Smooth muscle cell (in vitro differentiated cells): ENCODE results near the gene TBC1D7. TPM values are rescaled to one million over a fixed set of nuclear protein-coding genes. Genes with fewer than 3 reads are reported as not detected.

Experiments
- DNase-seq: peaks from one replicate; lab custom pipeline; 2025; ENCODE audit not compliant: unreplicated experiment; lab: John Stamatoyannopoulos, UW
- H2AFZ ChIP-seq: fragments of 200-600 bp; sonication (generic); 2 replicates; pipeline ENCODE4 v1.6.0; 2016; ENCODE audit warnings: antibody characterized with exemption, low read depth, mild to moderate bottlenecking
- H3F3A ChIP-seq: fragments of 200-600 bp; sonication (generic); 2 replicates; pipeline ENCODE4 v1.6.0; 2017; ENCODE audit warnings: antibody characterized with exemption, low read depth
- H3K27ac ChIP-seq: fragments of 200-600 bp; sonication (generic); 2 replicates; pipeline ENCODE4 v1.5.1; 2016; ENCODE audit warnings: low read depth, mild to moderate bottlenecking
- H3K27me3 ChIP-seq: fragments of 200-600 bp; sonication (generic); 2 replicates; pipeline ENCODE4 v1.6.1; 2016; ENCODE audit warnings: low read depth, mild to moderate bottlenecking
- H3K36me3 ChIP-seq: fragments of 200-600 bp; sonication (generic); 2 replicates; pipeline ENCODE4 v1.5.1; 2016; ENCODE audit warnings: low read depth
- H3K4me1 ChIP-seq: fragments of 200-600 bp; sonication (generic); 2 replicates; pipeline ENCODE4 v1.5.1; 2016; ENCODE audit warnings: low read depth
- H3K4me2 ChIP-seq: fragments of 200-600 bp; sonication (generic); 2 replicates; pipeline ENCODE4 v1.6.0; 2016; ENCODE audit warnings: mild to moderate bottlenecking
- H3K4me3 ChIP-seq: fragments of 200-600 bp; sonication (generic); 2 replicates; pipeline ENCODE4 v1.5.1; 2016; ENCODE audit warnings: mild to moderate bottlenecking
- H3K79me2 ChIP-seq: fragments of 200-600 bp; sonication (generic); 2 replicates; pipeline ENCODE4 v1.6.0; 2016; ENCODE audit warnings: low read depth, mild to moderate bottlenecking
- H3K9ac ChIP-seq: fragments of 200-600 bp; sonication (generic); 2 replicates; pipeline ENCODE4 v1.6.0; 2016; ENCODE audit warnings: low read depth
- H3K9me3 ChIP-seq: fragments of 200-600 bp; sonication (generic); replicated peaks from 2 replicates; pipeline ENCODE4 v1.5.1; 2016; ENCODE audit warnings: low read depth
- H4K20me1 ChIP-seq: fragments of 200-600 bp; sonication (generic); 2 replicates; pipeline ENCODE4 v1.6.0; 2016; ENCODE audit warnings: low read depth
- CTCF ChIP-seq: fragments of 200-600 bp; sonication (generic); IDR thresholded peaks from 2 replicates; pipeline ENCODE4 v1.5.1; 2017; ENCODE audit warnings: borderline replicate concordance, mild to moderate bottlenecking, antibody characterized with exemption; ENCODE audit not compliant: insufficient read depth, poor library complexity, severe bottlenecking
- WGBS: methylation state at CpG from one replicate; pipeline ENCODE4 v1.1.7; 2016; ENCODE audit warnings: low lambda C conversion rate; 5-methylcytosine and 5-hydroxymethylcytosine counted together
- polyA plus RNA-seq: library from polyadenylated mRNA; unstranded; fragments of >200 nt; fragmentation: Nextera tagmentation; extraction: Ambion mirVana; gene quantifications from 2 replicates; pipeline ENCODE4 v1.2.1, GENCODE V29; 2016
- total RNA-seq: library from RNA; depleted of rRNA; stranded (reverse); fragments of >200 nt; gene quantifications from 2 replicates; pipeline ENCODE4 v1.2.3, GENCODE V29; 2014

The TBC1D7 gene
- total and polyA plus RNA-seq, 2 experiments from 2014 or later: 21.1 to 39.6 TPM

GRCh38 chr6:13336553-13336952 is 8.2 kb upstream of the TBC1D7 start:
- DNase-seq: peak; percentile 51
- H3K4me3 ChIP-seq: no peak overlapping the region
- no peaks in the 10 kb centered on the region for H3K36me3 ChIP-seq
- H3K27me3 ChIP-seq: no peaks in the 10 kb centered on the region
- WGBS: 14% methylated on average over 11 of the region's 11 CpGs
- no peaks in the 10 kb centered on the region for H3K79me2 ChIP-seq
- no peaks in the 10 kb centered on the region for H4K20me1 ChIP-seq
- H3K4me2 ChIP-seq: no peak overlapping the region
- H3F3A ChIP-seq: no peaks in the 10 kb centered on the region
- peak overlapping the region; percentile 6 for H3K27ac ChIP-seq
- TF ChIP-seq CTCF: peak; percentile 90
- no peaks in the 10 kb centered on the region for H3K4me1 ChIP-seq
- no peak overlapping the region for H2AFZ ChIP-seq
- H3K9ac ChIP-seq: no peak overlapping the region
- H3K9me3 ChIP-seq: no peaks in the 10 kb centered on the region

GRCh38 chr6:13334953-13335352 is 6.6 kb upstream of the TBC1D7 start:
- H3F3A ChIP-seq: no peaks in the 10 kb centered on the region
- H3K27ac ChIP-seq: no peak overlapping the region
- no peak overlapping the region for H3K4me3 ChIP-seq
- no peaks in the 10 kb centered on the region for H3K9me3 ChIP-seq
- peak overlapping the region; percentile 9 for H2AFZ ChIP-seq
- TF ChIP-seq CTCF: no peak
- no peak for DNase-seq
- no peak overlapping the region for H3K9ac ChIP-seq
- no peaks in the 10 kb centered on the region for H3K4me1 ChIP-seq
- H4K20me1 ChIP-seq: no peaks in the 10 kb centered on the region
- H3K4me2 ChIP-seq: no peak overlapping the region
- H3K79me2 ChIP-seq: no peaks in the 10 kb centered on the region
- 8% methylated on average over 3 of the region's 3 CpGs for WGBS
- H3K36me3 ChIP-seq: no peaks in the 10 kb centered on the region
- H3K27me3 ChIP-seq: no peaks in the 10 kb centered on the region

GRCh38 chr6:13332349-13332706 is 4.0 kb upstream of the TBC1D7 start:
- H3K27me3 ChIP-seq: no peaks in the 10 kb centered on the region
- H3K9me3 ChIP-seq: no peaks in the 10 kb centered on the region
- H3K79me2 ChIP-seq: peaks cover 4% of the 10 kb centered on the region
- DNase-seq: no peak
- peaks cover 4% of the 10 kb centered on the region for H3F3A ChIP-seq
- no peak for TF ChIP-seq CTCF
- H3K4me3 ChIP-seq: no peak overlapping the region
- H3K36me3 ChIP-seq: no peaks in the 10 kb centered on the region
- H3K27ac ChIP-seq: no peak overlapping the region
- peaks cover 4% of the 10 kb centered on the region for H3K4me1 ChIP-seq
- no peaks in the 10 kb centered on the region for H4K20me1 ChIP-seq
- H3K9ac ChIP-seq: no peak overlapping the region
- no peak overlapping the region for H2AFZ ChIP-seq
- no peak overlapping the region for H3K4me2 ChIP-seq
- 97% methylated on average over 2 of the region's 2 CpGs for WGBS

GRCh38 chr6:13331516-13332348 is 3.4 kb upstream of the TBC1D7 start:
- Histone ChIP-seq H3K36me3 (no peaks in the 10 kb centered on the region), H3K27me3 (no peaks in the 10 kb centered on the region), H3K79me2 (peaks cover 9% of the 10 kb centered on the region), H3K4me3 (no peak overlapping the region), H4K20me1 (no peaks in the 10 kb centered on the region), H2AFZ (no peak overlapping the region), H3K27ac (no peak overlapping the region), H3F3A (peaks cover 4% of the 10 kb centered on the region), H3K4me1 (peaks cover 10% of the 10 kb centered on the region), H3K9me3 (no peaks in the 10 kb centered on the region), H3K4me2 (no peak overlapping the region), H3K9ac (no peak overlapping the region)
- 63% methylated on average over 13 of the region's 13 CpGs for WGBS
- DNase-seq: no peak
- peak; percentile 65 for TF ChIP-seq CTCF
